ENCODE results near the gene GRAMD4. TPM values are rescaled to one million over a fixed set of nuclear protein-coding genes. Genes with fewer than 3 reads are reported as not detected.
A peak's percentile ranks its signal among the peaks of the same experiment; 100 is the strongest.

Gene GRAMD4
- total and polyA plus RNA-seq, 2 donors (not counting 1 experiment from before 2014, with no cell fraction given) = 17.0 to 88.1 TPM

GRCh38 chr22:46593996-46594946 is 25.9 kb upstream of the GRAMD4 start:
- Mint-ChIP-seq H3K9me3 (ENCODE audit: insufficient read depth) (no peaks in the 10 kb centered on the region), H3K4me3 (no peak overlapping the region), H3K27ac (no peak overlapping the region), H3K27me3 (no peaks in the 10 kb centered on the region), H3K4me1 (peaks cover 55% of the 10 kb centered on the region)
- no peaks in the 10 kb centered on the region for H3K9me3 ChIP-seq (ENCODE audit: control extremely low read depth in 1 of 3, control insufficient read depth in 2 of 3, insufficient read depth in 1 of 3, low read length in 2 of 3)
- WGBS (ENCODE audit: insufficient coverage) = 84% methylated on average over 9 of the region's 15 CpGs
- no peak overlapping the region for H2AFZ ChIP-seq (ENCODE audit: insufficient read depth, low read depth, low read length, poor library complexity, severe bottlenecking)
- DNase-seq (no peak), ATAC-seq (ENCODE audit: low read depth) (no peak)
- no peaks in the 10 kb centered on the region for H3K27me3 ChIP-seq (replicated peaks in 1 of 4; ENCODE audit: control extremely low read depth in 1 of 4, control insufficient read depth in 3 of 4, insufficient read depth in 4 of 4, low read length in 3 of 4)
- ChIA-PET CTCF (interaction anchor here (1.4 kb wide), 1 partner anchor 31 kb away, joined by 4 read pairs; no protein-coding TSS in a partner anchor), POLR2A (interaction anchor here (0.6 to 1.4 kb wide), 2 partner anchors 32 to 79 kb away, joined by 5 to 10 read pairs; no protein-coding TSS in a partner anchor)
- H3K79me2 ChIP-seq (ENCODE audit: control insufficient read depth, insufficient read depth, low read length) = peaks cover 68% of the 10 kb centered on the region
- H4K20me1 ChIP-seq (ENCODE audit: control insufficient read depth, insufficient read depth, low read length, poor library complexity, severe bottlenecking) = peaks cover 13% of the 10 kb centered on the region
- H3K4me1 ChIP-seq (ENCODE audit: control insufficient read depth in 2 of 2, insufficient read depth in 2 of 2, low read length in 2 of 2) = peaks cover 36 to 62% of the 10 kb centered on the region in 2 donors
- H3K9ac ChIP-seq (ENCODE audit: low read length) = no peak overlapping the region
- intact Hi-C loops (cut with micrococcal nuclease) = loop anchor here (2.0 kb wide), 1 partner anchor 19 kb away; no protein-coding TSS in a partner anchor
- H3K36me3 ChIP-seq (replicated peaks in 1 of 2; ENCODE audit: control extremely low read depth in 1 of 2, control insufficient read depth in 1 of 2, extremely low read depth in 1 of 2, insufficient read depth in 2 of 2, low read length in 1 of 2) = no peaks in the 10 kb centered on the region
- H3K4me3 ChIP-seq (ENCODE audit: control extremely low read depth in 1 of 5, extremely low read depth in 1 of 5, insufficient read depth in 1 of 5, low read depth in 2 of 5, low read length in 4 of 5) = no peak overlapping the region
- no peak for TF ChIP-seq CTCF (IDR thresholded peaks at IDR 0.05)
- no peak for TF ChIP-seq EZH2 (IDR thresholded peaks at IDR 0.05; ENCODE audit: borderline replicate concordance, insufficient read depth, low read depth, low read length, poor library complexity, severe bottlenecking)
- H3K4me2 ChIP-seq (replicated peaks; ENCODE audit: low read depth, low read length, poor library complexity, severe bottlenecking) = peak overlapping the region; percentile 84
- peak overlapping the region in 1 of 2 donors; percentile 61 for H3K27ac ChIP-seq (ENCODE audit: low read length in 2 of 2)

GRCh38 chr22:46594947-46595298 is 25.3 kb upstream of the GRAMD4 start:
- Mint-ChIP-seq H3K27me3 (no peaks in the 10 kb centered on the region), H3K4me1 (peaks cover 53% of the 10 kb centered on the region), H3K4me3 (no peak overlapping the region), H3K9me3 (ENCODE audit: insufficient read depth) (no peaks in the 10 kb centered on the region), H3K27ac (peak overlapping the region; percentile 15)
- ChIA-PET POLR2A (no interaction called here), CTCF (no interaction called here)
- DNase-seq (no peak), ATAC-seq (ENCODE audit: low read depth) (no peak)
- Histone ChIP-seq H3K4me3 (ENCODE audit: control extremely low read depth in 1 of 5, extremely low read depth in 1 of 5, insufficient read depth in 1 of 5, low read depth in 2 of 5, low read length in 4 of 5) (no peak overlapping the region), H3K9ac (ENCODE audit: low read length) (no peak overlapping the region), H3K36me3 (replicated peaks in 1 of 2; ENCODE audit: control extremely low read depth in 1 of 2, control insufficient read depth in 1 of 2, extremely low read depth in 1 of 2, insufficient read depth in 2 of 2, low read length in 1 of 2) (no peaks in the 10 kb centered on the region), H3K27me3 (replicated peaks in 1 of 4; ENCODE audit: control extremely low read depth in 1 of 4, control insufficient read depth in 3 of 4, insufficient read depth in 4 of 4, low read length in 3 of 4) (no peaks in the 10 kb centered on the region), H3K4me2 (replicated peaks; ENCODE audit: low read depth, low read length, poor library complexity, severe bottlenecking) (no peak overlapping the region), H2AFZ (ENCODE audit: insufficient read depth, low read depth, low read length, poor library complexity, severe bottlenecking) (no peak overlapping the region), H4K20me1 (ENCODE audit: control insufficient read depth, insufficient read depth, low read length, poor library complexity, severe bottlenecking) (peaks cover 15% of the 10 kb centered on the region), H3K27ac (ENCODE audit: low read length in 2 of 2) (no peak overlapping the region), H3K4me1 (ENCODE audit: control insufficient read depth in 2 of 2, insufficient read depth in 2 of 2, low read length in 2 of 2) (peaks cover 31 to 59% of the 10 kb centered on the region in 2 donors), H3K9me3 (ENCODE audit: control extremely low read depth in 1 of 3, control insufficient read depth in 2 of 3, insufficient read depth in 1 of 3, low read length in 2 of 3) (no peaks in the 10 kb centered on the region), H3K79me2 (ENCODE audit: control insufficient read depth, insufficient read depth, low read length) (peaks cover 67% of the 10 kb centered on the region)
- 90% methylated on average over 17 of the region's 17 CpGs for WGBS (ENCODE audit: insufficient coverage)
- TF ChIP-seq EZH2 (IDR thresholded peaks at IDR 0.05; ENCODE audit: borderline replicate concordance, insufficient read depth, low read depth, low read length, poor library complexity, severe bottlenecking) (no peak), CTCF (IDR thresholded peaks at IDR 0.05) (no peak)
- intact Hi-C loops (cut with micrococcal nuclease) = no loop called here

All from B cell (primary cell).